ENCODE data around the gene GPA33.

DNA sequence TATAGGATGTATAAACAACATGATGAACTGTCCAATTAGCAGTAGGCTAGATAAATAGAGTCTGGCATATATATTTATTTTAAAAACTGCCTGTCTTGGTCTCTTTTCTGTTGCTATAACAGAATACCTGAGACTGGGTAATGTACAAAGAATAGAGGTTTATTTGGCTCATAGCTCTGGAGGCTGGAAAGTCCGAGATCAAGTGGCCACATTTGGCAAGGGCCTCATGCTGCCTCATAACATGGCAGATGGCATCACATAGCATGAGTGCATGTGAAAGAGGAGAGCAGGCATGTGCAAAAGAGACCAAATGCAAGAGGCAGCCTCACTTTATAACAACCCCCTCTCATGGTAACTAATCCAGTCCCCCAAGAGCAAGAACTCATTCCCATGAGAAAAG lies 9.7 kb upstream of the GPA33 start:
- TF ChIP-seq, protein P1, sequence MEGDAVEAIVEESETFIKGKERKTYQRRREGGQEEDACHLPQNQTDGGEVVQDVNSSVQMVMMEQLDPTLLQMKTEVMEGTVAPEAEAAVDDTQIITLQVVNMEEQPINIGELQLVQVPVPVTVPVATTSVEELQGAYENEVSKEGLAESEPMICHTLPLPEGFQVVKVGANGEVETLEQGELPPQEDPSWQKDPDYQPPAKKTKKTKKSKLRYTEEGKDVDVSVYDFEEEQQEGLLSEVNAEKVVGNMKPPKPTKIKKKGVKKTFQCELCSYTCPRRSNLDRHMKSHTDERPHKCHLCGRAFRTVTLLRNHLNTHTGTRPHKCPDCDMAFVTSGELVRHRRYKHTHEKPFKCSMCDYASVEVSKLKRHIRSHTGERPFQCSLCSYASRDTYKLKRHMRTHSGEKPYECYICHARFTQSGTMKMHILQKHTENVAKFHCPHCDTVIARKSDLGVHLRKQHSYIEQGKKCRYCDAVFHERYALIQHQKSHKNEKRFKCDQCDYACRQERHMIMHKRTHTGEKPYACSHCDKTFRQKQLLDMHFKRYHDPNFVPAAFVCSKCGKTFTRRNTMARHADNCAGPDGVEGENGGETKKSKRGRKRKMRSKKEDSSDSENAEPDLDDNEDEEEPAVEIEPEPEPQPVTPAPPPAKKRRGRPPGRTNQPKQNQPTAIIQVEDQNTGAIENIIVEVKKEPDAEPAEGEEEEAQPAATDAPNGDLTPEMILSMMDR (IDR thresholded peaks at IDR 0.05; ENCODE audit: low read length) = no peak
- no peak for TF ChIP-seq EZH2 (IDR thresholded peaks at IDR 0.05; ENCODE audit: borderline replicate concordance, low read length)
